ENCODE measurements around the gene OR8D1.
"Not testable (repeated sequence)": the region's sequence is repeated elsewhere in the genome, so short reads cannot be mapped to it uniquely, and the experiment has no call there.

The OR8D1 gene

DNA sequence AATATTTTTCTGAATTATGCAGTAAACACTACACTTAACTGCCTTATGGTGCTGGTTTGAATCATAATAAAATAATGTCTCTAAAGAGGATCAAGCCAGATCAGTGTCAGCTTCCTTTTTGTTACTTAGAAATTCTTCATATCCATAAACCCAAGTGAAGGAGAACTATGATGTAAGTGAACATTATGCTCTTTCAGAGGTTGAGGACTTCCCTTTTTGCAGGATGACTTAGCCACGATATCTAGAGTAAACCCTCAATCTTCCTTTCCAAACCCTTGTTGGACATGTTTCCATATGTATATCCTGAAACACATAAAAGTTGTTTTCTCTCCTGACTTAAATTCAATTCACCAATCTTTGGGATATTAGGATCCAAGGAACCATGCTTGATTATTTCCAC, 19.1 kb downstream of the OR8D1 start:
- H3K4me3 ChIP-seq (ENCODE audit: low read depth, low read length) = no peak overlapping the region
- DNase-seq (ENCODE audit: low read depth) = no peak
- TF ChIP-seq, protein P1, sequence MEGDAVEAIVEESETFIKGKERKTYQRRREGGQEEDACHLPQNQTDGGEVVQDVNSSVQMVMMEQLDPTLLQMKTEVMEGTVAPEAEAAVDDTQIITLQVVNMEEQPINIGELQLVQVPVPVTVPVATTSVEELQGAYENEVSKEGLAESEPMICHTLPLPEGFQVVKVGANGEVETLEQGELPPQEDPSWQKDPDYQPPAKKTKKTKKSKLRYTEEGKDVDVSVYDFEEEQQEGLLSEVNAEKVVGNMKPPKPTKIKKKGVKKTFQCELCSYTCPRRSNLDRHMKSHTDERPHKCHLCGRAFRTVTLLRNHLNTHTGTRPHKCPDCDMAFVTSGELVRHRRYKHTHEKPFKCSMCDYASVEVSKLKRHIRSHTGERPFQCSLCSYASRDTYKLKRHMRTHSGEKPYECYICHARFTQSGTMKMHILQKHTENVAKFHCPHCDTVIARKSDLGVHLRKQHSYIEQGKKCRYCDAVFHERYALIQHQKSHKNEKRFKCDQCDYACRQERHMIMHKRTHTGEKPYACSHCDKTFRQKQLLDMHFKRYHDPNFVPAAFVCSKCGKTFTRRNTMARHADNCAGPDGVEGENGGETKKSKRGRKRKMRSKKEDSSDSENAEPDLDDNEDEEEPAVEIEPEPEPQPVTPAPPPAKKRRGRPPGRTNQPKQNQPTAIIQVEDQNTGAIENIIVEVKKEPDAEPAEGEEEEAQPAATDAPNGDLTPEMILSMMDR (IDR thresholded peaks at IDR 0.05; ENCODE audit: low read depth, low read length, missing control alignments) = no peak

DNA sequence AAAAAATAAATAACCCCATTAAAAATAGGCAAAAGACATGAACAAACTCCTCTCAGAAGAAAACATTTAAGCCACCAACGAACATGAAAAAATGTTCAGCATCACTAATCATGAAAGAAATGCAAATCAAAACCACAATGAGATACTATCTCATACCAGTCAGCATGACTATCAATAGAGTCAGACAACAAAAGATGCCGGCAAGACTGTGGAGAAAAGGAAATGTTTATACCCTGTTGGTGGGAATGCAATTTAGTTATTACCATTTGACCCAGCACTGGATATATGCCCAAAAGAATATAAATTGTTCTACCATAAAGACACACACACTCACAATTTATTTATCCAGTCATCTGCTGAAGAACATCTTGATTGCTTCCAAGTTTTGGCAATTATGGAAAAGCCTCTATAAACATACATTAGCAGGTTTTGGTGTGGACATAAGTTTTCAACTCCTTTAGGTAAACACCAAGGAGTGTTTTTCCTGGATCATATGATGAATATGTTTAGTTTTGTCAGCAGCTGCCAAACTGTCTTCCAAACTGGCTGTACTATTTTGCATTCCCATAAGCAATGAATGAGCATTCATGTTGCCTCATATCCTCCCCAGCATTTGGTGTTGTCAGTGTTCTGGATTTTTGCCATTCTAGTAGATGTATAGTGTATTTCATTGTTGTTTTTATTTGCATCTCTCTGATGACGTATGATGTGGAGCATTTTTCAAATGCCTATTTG, 28.0 kb downstream of the OR8D1 start:
- TF ChIP-seq, protein P1 (IDR thresholded peaks at IDR 0.05; ENCODE audit: low read depth, low read length, missing control alignments) = no peak
- no peak overlapping the region for H3K4me3 ChIP-seq (ENCODE audit: low read depth, low read length)
- DNase-seq (ENCODE audit: low read depth) = no peak

DNA sequence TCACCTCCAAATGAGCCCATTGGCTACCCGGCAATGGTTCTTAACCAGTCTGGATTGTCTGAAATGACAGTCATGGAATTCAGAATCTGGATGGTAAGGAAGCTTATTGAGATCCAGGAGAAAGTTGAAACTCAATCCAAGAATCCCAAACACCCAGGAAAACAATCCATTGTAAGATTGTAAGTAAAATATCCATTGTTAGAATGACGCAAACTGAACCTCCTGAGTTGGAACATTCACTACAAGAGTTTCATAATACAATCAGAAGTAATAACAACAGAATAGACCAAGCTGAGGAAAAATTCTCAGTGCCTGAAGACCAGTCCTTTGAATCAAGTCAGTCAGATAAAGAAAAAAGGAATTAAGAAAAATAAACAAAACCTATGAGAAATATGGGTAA, 35.5 kb downstream of the OR8D1 start:
- TF ChIP-seq, protein P1 (IDR thresholded peaks at IDR 0.05; ENCODE audit: low read depth, low read length, missing control alignments) = no peak
- no peak for DNase-seq (ENCODE audit: low read depth)
- no peak overlapping the region for H3K4me3 ChIP-seq (ENCODE audit: low read depth, low read length)

DNA sequence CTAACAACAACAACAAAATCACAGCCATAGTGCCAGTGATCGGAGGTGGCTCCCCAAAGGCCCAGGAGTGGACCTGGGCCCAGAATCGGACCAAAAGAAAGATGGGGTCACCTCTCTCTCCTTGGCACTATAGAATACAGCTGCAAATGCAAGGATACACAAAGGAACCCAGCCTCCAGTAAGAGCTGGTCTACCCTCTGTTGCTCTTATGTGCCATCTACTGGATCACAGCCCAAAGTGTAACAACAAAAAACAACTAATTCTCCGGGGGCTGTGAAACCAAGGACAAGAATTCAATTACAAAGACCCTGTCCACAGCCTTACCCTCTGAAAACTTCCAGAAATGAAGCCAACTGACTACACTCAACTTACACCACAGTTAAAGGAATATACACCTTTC, 35.9 kb downstream of the OR8D1 start:
- TF ChIP-seq, protein P1 (IDR thresholded peaks at IDR 0.05; ENCODE audit: low read depth, low read length, missing control alignments) = no peak
- H3K4me3 ChIP-seq (ENCODE audit: low read depth, low read length) = no peak overlapping the region
- no peak for DNase-seq (ENCODE audit: low read depth)

DNA sequence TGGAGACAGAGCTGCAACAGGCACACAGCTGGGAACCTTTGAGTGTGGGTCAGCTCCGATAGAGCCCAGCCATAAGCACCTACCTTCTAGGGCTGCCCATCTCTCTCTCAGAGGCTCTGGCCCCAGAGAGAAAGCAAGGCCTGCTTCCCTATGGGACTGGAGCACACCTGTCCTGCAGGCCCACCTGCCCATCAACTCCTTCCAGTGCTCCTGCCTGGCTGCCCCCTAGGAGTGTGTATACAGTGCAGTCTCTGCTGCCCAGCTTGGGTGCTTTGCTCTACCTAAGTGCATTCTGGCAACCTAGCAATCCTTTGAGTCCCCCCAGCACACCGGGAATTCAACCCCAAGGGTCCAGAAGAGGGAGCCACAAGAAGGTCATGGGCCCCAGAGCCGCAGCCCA, 36.5 kb downstream of the OR8D1 start:
- TF ChIP-seq, protein P1 (IDR thresholded peaks at IDR 0.05; ENCODE audit: low read depth, low read length, missing control alignments) = no peak
- no peak for DNase-seq (ENCODE audit: low read depth)
- no peak overlapping the region for H3K4me3 ChIP-seq (ENCODE audit: low read depth, low read length)

DNA sequence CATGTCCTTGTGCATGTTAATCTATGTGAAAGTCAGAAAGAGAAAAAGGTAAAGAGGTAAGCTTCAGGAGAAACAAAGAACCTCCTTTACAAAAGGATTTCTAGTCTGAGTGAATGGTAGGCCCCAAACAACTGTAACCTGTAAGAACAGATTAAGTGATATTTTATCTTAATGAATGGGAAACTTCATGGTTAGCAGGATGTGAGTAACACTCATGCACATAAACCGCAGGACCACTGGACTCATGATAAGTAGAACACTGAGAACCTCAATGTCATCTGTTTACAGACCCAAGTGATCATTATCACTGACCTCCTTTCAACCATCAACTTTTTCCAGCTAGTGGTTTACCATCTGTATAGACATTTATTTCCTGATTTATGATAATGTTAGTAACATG, 37.7 kb downstream of the OR8D1 start:
- TF ChIP-seq, protein P1 (IDR thresholded peaks at IDR 0.05; ENCODE audit: low read depth, low read length, missing control alignments) = no peak
- no peak overlapping the region for H3K4me3 ChIP-seq (ENCODE audit: low read depth, low read length)
- DNase-seq (ENCODE audit: low read depth) = no peak

DNA sequence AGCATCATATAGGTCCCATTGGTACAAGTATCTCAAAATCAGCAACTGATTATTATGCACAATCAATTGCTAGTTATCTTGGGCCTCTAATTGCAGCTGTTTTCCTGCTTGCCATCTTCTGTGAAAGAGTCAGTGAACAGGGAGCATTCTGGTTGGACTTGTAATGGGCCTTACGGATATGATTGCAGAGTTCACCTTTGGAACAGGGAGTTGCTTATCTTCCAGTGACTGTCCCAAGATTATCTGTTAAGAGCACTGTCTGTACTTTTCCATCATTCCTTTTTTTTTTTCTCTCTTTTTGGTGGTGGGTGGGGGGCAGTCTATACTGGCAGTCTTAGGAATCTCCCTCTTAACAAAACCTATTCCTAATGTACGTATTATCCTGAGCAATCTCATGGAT, 39.7 kb downstream of the OR8D1 start:
- DNase-seq (ENCODE audit: low read depth) = no peak
- no peak overlapping the region for H3K4me3 ChIP-seq (ENCODE audit: low read depth, low read length)
- TF ChIP-seq, protein P1 (IDR thresholded peaks at IDR 0.05; ENCODE audit: low read depth, low read length, missing control alignments) = no peak

DNA sequence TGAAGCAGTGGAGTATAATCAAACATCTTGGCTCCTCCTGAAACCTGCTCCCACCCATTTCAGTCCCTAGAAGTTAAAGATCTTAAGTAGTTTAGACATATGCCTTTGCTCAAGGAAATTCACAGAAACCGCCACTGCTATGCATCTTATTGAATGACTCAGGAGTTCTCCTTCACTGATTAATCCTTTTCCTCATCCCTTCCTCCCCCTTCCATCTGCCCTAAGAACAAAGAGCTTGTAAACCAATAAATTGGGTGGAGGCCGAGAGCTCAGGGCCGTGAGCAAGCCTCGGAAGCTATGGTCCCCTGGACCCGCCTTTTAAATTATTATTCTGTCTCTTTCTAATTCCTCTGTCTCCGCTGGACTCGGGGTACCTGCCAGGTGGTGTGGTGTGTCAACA, 42.9 kb downstream of the OR8D1 start:
- not testable (repeated sequence) for H3K4me3 ChIP-seq (ENCODE audit: low read depth, low read length)

DNA sequence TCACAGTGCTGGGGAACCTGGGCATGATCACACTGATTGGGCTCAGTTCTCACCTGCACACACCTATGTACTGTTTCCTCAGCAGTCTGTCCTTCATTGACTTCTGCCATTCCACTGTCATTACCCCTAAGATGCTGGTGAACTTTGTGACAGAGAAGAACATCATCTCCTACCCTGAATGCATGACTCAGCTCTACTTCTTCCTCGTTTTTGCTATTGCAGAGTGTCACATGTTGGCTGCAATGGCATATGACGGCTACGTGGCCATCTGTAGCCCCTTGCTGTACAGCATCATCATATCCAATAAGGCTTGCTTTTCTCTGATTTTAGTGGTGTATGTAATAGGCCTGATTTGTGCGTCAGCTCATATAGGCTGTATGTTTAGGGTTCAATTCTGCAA, 48.7 kb downstream of the OR8D1 start:
- DNase-seq (ENCODE audit: low read depth) = not testable (repeated sequence)

More for the DNA sequence above, 42.9 kb downstream of the OR8D1 start:
- DNase-seq (ENCODE audit: low read depth) = not testable (repeated sequence)

More for the DNA sequence above, 48.7 kb downstream of the OR8D1 start:
- not testable (repeated sequence) for H3K4me3 ChIP-seq (ENCODE audit: low read depth, low read length)
